H9 (cell line): Measurements from ENCODE around the gene GPD1L. TPM values are rescaled to one million over a fixed set of nuclear protein-coding genes. Genes with fewer than 3 reads are reported as not detected.

ENCODE experiments used
- DNase-seq: peaks from one replicate; pipeline ENCODE4 v3.0.0-alpha.2; 2017
- H2AFZ ChIP-seq: one replicate; pipeline ENCODE4 v1.6.1; 2013; ENCODE audit warnings: mild to moderate bottlenecking, low read length, control low read depth, moderate library complexity
- H2AK5ac ChIP-seq: 2 replicates; pipeline ENCODE4 v1.6.1; 2013; ENCODE audit warnings: low read length, control low read depth, mixed read lengths; ENCODE audit not compliant: insufficient read length
- H2BK120ac ChIP-seq: one replicate; pipeline ENCODE4 v1.6.1; 2013; ENCODE audit warnings: low read depth, mild to moderate bottlenecking, low read length, control low read depth, inconsistent platforms; ENCODE audit not compliant: poor library complexity, severe bottlenecking
- H2BK12ac ChIP-seq: 2 replicates; pipeline ENCODE4 v1.6.1; 2013; ENCODE audit warnings: low read length, control low read depth, mixed read lengths, low read depth; ENCODE audit not compliant: insufficient read length
- H2BK15ac ChIP-seq: 2 replicates; pipeline ENCODE4 v1.6.1; 2013; ENCODE audit warnings: low read depth, low read length, control low read depth
- H2BK20ac ChIP-seq: one replicate; pipeline ENCODE4 v1.6.1; 2013; ENCODE audit warnings: low read depth, mild to moderate bottlenecking, low read length, control low read depth, inconsistent platforms; ENCODE audit not compliant: poor library complexity, severe bottlenecking
- H2BK5ac ChIP-seq: 2 replicates; pipeline ENCODE4 v1.6.1; 2013; ENCODE audit warnings: low read length, control low read depth, mixed read lengths; ENCODE audit not compliant: insufficient read length
- H3K14ac ChIP-seq: 2 replicates; pipeline ENCODE4 v1.6.1; 2013; ENCODE audit warnings: low read length, control low read depth; ENCODE audit not compliant: insufficient read depth
- H3K18ac ChIP-seq: 2 replicates; pipeline ENCODE4 v1.6.1; 2013; ENCODE audit warnings: low read depth, mild to moderate bottlenecking, mixed read lengths, low read length, control low read depth; ENCODE audit not compliant: insufficient read length
- H3K23ac ChIP-seq: 2 replicates; pipeline ENCODE4 v1.6.1; 2013; ENCODE audit warnings: low read length, control low read depth, mixed read lengths, low read depth; ENCODE audit not compliant: insufficient read length
- H3K23me2 ChIP-seq: 2 replicates; pipeline ENCODE4 v1.6.1; 2013; ENCODE audit warnings: low read depth, mild to moderate bottlenecking, mixed read lengths, low read length, control low read depth; ENCODE audit not compliant: insufficient read length, poor library complexity, severe bottlenecking
- H3K27ac ChIP-seq: 2 replicates; pipeline ENCODE4 v1.5.1; 2013; ENCODE audit warnings: low read length, control low read depth, mixed read lengths, low read depth; ENCODE audit not compliant: insufficient read length
- H3K27me3 ChIP-seq: 2 replicates; pipeline ENCODE4 v1.6.1; 2013; ENCODE audit warnings: low read length, control low read depth, inconsistent platforms; ENCODE audit not compliant: insufficient read depth
- H3K4ac ChIP-seq: 2 replicates; pipeline ENCODE4 v1.6.1; 2013; ENCODE audit warnings: low read depth, mild to moderate bottlenecking, control low read depth, inconsistent platforms, low read length, moderate library complexity
- H3K4me1 ChIP-seq: 2 replicates; pipeline ENCODE4 v1.6.1; 2013; ENCODE audit warnings: low read length, control low read depth, inconsistent platforms; ENCODE audit not compliant: insufficient read depth
- H3K4me2 ChIP-seq: 2 replicates; pipeline ENCODE4 v1.6.1; 2013; ENCODE audit warnings: low read length, control low read depth, mixed read lengths; ENCODE audit not compliant: insufficient read length, insufficient read depth
- H3K56ac ChIP-seq: 2 replicates; pipeline ENCODE4 v1.6.1; 2013; ENCODE audit warnings: low read depth, mild to moderate bottlenecking, mixed read lengths, low read length, control low read depth; ENCODE audit not compliant: insufficient read length
- H3K79me1 ChIP-seq: 2 replicates; pipeline ENCODE4 v1.6.1; 2013; ENCODE audit warnings: low read depth, mild to moderate bottlenecking, moderate library complexity, low read length, control low read depth, inconsistent platforms; ENCODE audit not compliant: insufficient read depth, poor library complexity, severe bottlenecking
- H3K79me2 ChIP-seq: 2 replicates; pipeline ENCODE4 v1.6.1; 2013; ENCODE audit warnings: low read length, control low read depth, inconsistent platforms; ENCODE audit not compliant: insufficient read depth
- H3K9ac ChIP-seq: 2 replicates; pipeline ENCODE4 v1.6.1; 2013; ENCODE audit warnings: low read length, control low read depth, mixed read lengths; ENCODE audit not compliant: insufficient read length; ENCODE audit errors: extremely low read depth
- H3K9me3 ChIP-seq: one replicate; pipeline ENCODE4 v1.6.1; 2013; ENCODE audit warnings: low read depth, low read length, inconsistent platforms; ENCODE audit not compliant: control insufficient read depth
- H3T11ph ChIP-seq: one replicate; pipeline ENCODE4 v1.6.1; 2013; ENCODE audit warnings: mild to moderate bottlenecking, low read length, control low read depth, inconsistent platforms
- H4K20me1 ChIP-seq: one replicate; pipeline ENCODE4 v1.6.1; 2013; ENCODE audit not compliant: control insufficient read depth, insufficient read length, insufficient read depth
- H4K5ac ChIP-seq: 2 replicates; pipeline ENCODE4 v1.6.1; 2013; ENCODE audit warnings: low read depth, mild to moderate bottlenecking, mixed read lengths, low read length, control low read depth; ENCODE audit not compliant: insufficient read length
- H4K8ac ChIP-seq: replicated peaks from 2 replicates; pipeline ENCODE4 v1.6.1; 2013; ENCODE audit warnings: low read length, control low read depth, mixed read lengths, low read depth; ENCODE audit not compliant: insufficient read length
- H4K91ac ChIP-seq: 2 replicates; pipeline ENCODE4 v1.6.1; 2013; ENCODE audit warnings: low read depth, mild to moderate bottlenecking, moderate library complexity, mixed read lengths, low read length, control low read depth; ENCODE audit not compliant: insufficient read length
- H3K27ac Mint-ChIP-seq, 3 experiments: 2 replicates in 2 of 3; 3 replicates in 1 of 3; pipeline ENCODE4 v1.8.0; 2020 to 2021; ENCODE audit warnings: mixed read lengths in 3 of 3, mild to moderate bottlenecking in 1 of 3, moderate library complexity in 1 of 3
- H3K27me3 Mint-ChIP-seq: 2 replicates; pipeline ENCODE4 v1.8.0; 2021; ENCODE audit warnings: low read depth, mild to moderate bottlenecking, moderate library complexity, mixed read lengths
- H3K36me3 Mint-ChIP-seq, 3 experiments: 2 replicates in 2 of 3; 3 replicates in 1 of 3; pipeline ENCODE4 v1.8.0; 2020 to 2021; ENCODE audit warnings: low read depth in 3 of 3, mixed read lengths in 3 of 3; ENCODE audit not compliant: insufficient read depth in 1 of 3
- H3K4me1 Mint-ChIP-seq, 2 experiments: 2 replicates each; pipeline ENCODE4 v1.8.0; 2020; ENCODE audit warnings: mixed read lengths in 2 of 2
- H3K4me3 Mint-ChIP-seq, 2 experiments: 2 replicates in 1 of 2; 3 replicates in 1 of 2; pipeline ENCODE4 v1.8.0; 2020 to 2021; ENCODE audit warnings: mild to moderate bottlenecking in 2 of 2, mixed read lengths in 2 of 2, moderate library complexity in 1 of 2
- H3K9me3 Mint-ChIP-seq, 2 experiments: 2 replicates in 1 of 2; 3 replicates in 1 of 2; pipeline ENCODE4 v1.8.0; 2020; ENCODE audit warnings: mild to moderate bottlenecking in 2 of 2, mixed read lengths in 2 of 2, moderate library complexity in 1 of 2
- CTCF ChIP-seq: fragments of 200-600 bp; sonication (generic); conservative IDR thresholded peaks from 3 replicates; pipeline ENCODE4 v1.8.0; 2021; ENCODE audit warnings: antibody characterized with exemption, mild to moderate bottlenecking
- WGBS: extraction: QIAGEN DNeasy Blood & Tissue Kit; methylation state at CpG from one replicate; pipeline ENCODE4 v1.1.7; 2013; ENCODE audit warnings: missing lambda C conversion rate, low lambda C conversion rate, mixed read lengths; ENCODE audit not compliant: insufficient read length; ENCODE audit errors: extremely low coverage; 5-methylcytosine and 5-hydroxymethylcytosine counted together
- total RNA-seq: library from RNA; stranded (reverse); gene quantifications from 2 replicates; pipeline ENCODE4 v1.2.1, GENCODE V29; 2021

The GPD1L gene
- total RNA-seq, 1 experiment from 2014 or later, result 3.7 TPM

DNA sequence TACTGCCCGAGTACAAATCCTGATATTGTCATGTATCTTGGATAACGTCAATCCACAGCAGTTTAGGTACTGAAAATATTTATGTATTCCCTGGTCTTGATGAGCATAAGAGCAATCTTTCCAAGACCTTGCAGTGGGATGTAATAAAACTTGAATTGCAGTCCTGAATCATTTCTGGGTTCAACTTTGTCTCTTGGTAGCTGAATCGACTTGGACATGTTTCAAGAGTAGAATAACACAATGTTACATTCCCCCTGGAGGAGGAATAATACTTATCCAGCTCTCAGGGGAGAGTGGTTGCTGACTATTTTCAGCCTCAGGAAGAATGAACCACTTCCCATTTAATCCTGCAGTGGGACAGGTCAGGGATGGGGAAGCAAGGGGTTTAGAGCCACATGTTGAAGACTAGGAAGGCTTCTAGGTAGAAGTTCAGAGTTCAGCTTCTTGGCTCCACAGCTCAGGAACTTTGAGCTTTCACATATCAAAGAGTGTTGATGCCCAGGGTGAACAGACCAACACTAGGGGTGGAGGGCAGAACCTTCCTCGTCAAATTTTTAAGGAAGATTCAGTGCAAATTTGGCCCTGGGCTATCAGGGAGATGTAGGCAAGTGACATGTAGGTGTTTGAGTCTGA lies 43.4 kb upstream of the GPD1L start:
- Histone ChIP-seq H4K8ac (no peak overlapping the region), H2BK12ac (no peak overlapping the region), H4K5ac (no peak overlapping the region), H2AFZ (no peak overlapping the region), H3K27ac (no peak overlapping the region), H3K23me2 (no peaks in the 10 kb centered on the region), H3K27me3 (no peaks in the 10 kb centered on the region), H3T11ph (peak overlapping the region; percentile 36), H3K18ac (no peak overlapping the region), H3K4ac (no peak overlapping the region), H3K14ac (no peak overlapping the region), H3K79me2 (no peaks in the 10 kb centered on the region), H2AK5ac (no peak overlapping the region), H3K23ac (no peak overlapping the region), H2BK15ac (no peak overlapping the region), H3K9ac (no peak overlapping the region), H3K56ac (no peak overlapping the region), H3K4me1 (no peaks in the 10 kb centered on the region), H2BK20ac (no peak overlapping the region), H4K20me1 (no peaks in the 10 kb centered on the region), H2BK5ac (no peak overlapping the region), H4K91ac (no peak overlapping the region), H3K4me2 (no peak overlapping the region), H3K79me1 (no peaks in the 10 kb centered on the region), H2BK120ac (no peak overlapping the region), H3K9me3 (no peaks in the 10 kb centered on the region)
- Mint-ChIP-seq H3K27ac (no peak overlapping the region), H3K9me3 (peaks cover 7 to 8% of the 10 kb centered on the region in 2 experiments), H3K27me3 (peaks cover 6% of the 10 kb centered on the region), H3K4me1 (no peaks in the 10 kb centered on the region), H3K4me3 (no peak overlapping the region), H3K36me3 (peaks cover 0 to 7% (median 3%) of the 10 kb centered on the region in 3 experiments; a peak in 5 of 7 replicates)
- no CpG with 5 or more reads among the region's 4 CpGs for WGBS
- no peak for DNase-seq
- no peak for TF ChIP-seq CTCF
